Testis (tissue), 2 donors: ENCODE data around the gene HEBP1.

Experiments used
- CTCF ChIP-seq, 3 experiments: fragments of 450-650 bp in 2 of 3; fragments of 200-600 bp in 1 of 3; sonication (generic) in 1 of 3; IDR thresholded peaks; one replicate each; pipeline ENCODE4 v1.5.1; 2016 to 2019; ENCODE audit warnings: antibody characterized with exemption in 3 of 3, mild to moderate bottlenecking in 2 of 3, moderate library complexity in 1 of 3
- POLR2A ChIP-seq: fragments of 450-650 bp; IDR thresholded peaks from one replicate; pipeline ENCODE4 v1.6.1; 2017; ENCODE audit warnings: antibody characterized with exemption, mild to moderate bottlenecking, moderate library complexity

- no peak for TF ChIP-seq CTCF (IDR thresholded peaks at IDR 0.05)
- TF ChIP-seq POLR2A: no peak
Observed at GRCh38 chr12:12986775-12987331, 13.2 kb downstream of the HEBP1 start.
